ENCODE measurements around the gene RNF5.

The RNF5 gene

GRCh38 chr6:32175711-32176475 lies 2.3 kb upstream of the RNF5 start, which contains the start of gene AGPAT1:
TSS of gene AGPAT1 (minus strand) at chr6:32176084. CDS start at chr6:32171496, 4,588 bp downstream.
- peak; percentile 95 for DNase-seq (ENCODE audit: low spot score)

DNA sequence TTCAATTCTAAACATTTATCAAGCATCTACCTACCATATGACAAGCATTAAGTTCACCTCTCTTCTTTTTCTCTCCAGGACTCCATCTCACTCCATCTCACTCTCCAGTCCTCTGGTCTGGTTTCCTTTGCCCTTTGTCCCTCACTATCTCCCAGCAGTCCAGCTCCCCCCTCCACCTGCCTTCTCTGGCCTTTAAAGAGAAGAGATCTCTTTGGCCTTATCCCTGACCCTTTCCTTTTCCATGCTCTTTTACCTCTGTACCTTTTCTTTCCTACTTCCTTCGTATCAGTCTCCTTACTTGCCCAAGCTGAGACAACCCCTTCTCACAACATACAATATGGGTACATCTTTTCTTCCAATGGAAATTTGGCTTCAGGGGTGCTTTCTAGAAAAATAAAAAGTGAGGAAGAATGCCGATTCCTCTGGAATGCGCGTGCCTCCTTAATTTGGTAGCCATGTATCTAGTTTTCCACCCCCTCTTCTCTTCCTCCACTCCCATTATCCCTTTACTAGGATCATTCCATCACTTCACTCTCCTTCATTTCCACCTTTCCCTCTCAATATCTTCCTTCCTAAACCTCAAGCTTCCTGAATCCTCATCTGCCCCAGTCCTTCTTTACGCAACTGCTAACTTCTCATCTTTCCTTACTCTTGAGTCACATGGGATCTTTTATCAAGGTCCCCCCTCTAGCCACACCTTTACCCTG lies 1.6 kb upstream of the RNF5 start:
- DNase-seq (ENCODE audit: low spot score), result peak; percentile 63

DNA sequence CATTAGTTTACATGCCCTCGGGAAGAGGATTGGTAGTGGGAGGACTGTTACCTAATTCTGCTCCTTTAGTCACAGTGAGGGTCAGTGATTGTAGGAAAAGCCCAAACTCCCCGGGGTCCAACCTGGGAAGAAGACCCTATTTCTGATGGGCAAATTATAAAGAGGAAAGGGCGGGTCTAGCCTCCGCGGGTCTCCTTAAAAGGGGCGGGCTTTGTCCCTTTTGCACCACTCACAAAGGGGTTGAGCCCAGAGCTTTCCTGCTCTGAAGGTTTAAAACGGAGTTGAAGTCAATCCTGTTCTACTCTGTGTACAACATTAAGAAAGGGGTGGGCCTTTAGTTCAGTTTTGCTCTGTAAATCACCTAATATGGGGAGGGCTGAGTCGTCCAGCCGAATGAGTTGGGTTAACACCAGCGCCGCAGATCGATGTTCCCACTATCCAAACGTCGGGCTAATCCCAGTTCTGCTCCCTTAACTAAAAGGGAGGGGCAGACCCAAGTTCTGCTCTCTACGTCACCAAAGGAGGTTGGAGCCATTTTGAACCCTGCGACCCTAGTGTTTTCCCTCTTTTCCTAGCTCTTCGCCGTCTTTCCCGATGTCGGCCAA lies 920 bp upstream of the RNF5 start:
- no peak for DNase-seq (ENCODE audit: low spot score)

DNA sequence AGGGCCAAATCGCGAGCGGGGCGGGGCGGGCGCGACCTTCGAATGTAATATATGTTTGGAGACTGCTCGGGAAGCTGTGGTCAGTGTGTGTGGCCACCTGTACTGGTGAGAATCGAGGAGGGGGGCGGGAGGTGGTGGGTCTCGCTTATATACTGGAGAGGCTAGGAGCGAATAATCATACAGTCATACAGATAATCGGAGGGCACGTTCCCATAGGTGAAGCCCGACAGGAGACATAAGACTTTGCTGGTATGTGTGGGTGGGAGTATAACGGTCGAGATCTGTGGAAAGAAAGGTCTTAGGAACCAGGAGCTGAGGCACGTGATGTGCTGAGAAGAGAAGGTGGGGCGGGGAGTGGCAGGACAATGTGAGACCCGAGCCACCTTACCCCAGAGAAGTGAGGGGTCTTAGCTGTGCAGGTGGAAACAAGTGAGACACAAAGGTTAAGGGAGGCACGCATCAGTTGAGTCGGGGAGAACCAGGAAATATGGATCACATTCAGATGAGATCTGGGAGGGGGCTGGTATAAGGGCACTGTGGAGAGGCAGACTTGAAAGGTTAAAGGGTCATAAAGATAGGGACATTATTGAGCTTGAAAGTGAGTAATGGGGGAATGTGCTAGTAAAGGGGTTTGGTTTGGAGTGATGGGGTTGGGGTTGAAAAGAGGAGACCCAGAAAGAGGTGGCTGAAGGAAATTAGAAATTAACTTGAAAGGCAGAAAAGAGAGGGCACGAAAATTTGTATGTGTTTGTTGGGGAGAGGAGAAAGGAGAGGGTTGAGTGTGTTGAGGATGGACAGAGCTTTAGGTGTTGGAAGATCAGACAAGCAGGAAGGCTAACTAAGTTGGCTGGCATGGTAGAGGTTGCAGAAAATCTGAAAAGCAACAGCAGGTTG lies 589 bp downstream of the RNF5 start:
- peak; percentile 50 for DNase-seq (ENCODE audit: low spot score)

GRCh38 chr6:32179766-32180405 lies 1.7 kb downstream of the RNF5 start:
- DNase-seq (ENCODE audit: low spot score), result no peak

DNA sequence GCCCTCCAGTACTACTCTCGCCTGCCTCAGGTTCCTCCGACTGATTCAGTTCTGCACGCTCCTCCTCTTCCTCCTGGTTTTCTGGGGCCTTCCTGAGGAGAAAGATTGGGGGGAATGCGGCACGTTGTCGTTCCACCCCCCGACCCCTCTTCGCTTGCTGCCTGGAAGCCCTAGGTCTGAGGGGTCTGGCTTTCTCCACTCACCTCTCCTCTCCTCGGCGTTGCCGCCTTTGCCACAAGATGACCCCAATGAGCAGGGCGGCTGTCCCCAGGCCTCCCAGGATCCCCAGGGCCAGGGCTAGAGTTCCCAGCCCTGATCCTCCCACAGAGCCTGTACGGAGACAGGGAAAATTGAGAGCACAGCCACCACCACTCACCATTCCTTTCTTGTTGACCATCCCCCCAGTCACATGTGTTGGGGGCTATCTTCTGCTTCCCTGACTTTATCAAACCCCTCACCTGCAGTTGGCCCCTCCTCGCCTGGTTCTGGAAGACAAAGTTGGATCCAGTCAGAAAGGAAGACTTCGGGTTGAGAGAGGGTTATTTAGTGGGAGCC lies 3.0 kb downstream of the RNF5 start:
- no peak for DNase-seq (ENCODE audit: low spot score)

DNA sequence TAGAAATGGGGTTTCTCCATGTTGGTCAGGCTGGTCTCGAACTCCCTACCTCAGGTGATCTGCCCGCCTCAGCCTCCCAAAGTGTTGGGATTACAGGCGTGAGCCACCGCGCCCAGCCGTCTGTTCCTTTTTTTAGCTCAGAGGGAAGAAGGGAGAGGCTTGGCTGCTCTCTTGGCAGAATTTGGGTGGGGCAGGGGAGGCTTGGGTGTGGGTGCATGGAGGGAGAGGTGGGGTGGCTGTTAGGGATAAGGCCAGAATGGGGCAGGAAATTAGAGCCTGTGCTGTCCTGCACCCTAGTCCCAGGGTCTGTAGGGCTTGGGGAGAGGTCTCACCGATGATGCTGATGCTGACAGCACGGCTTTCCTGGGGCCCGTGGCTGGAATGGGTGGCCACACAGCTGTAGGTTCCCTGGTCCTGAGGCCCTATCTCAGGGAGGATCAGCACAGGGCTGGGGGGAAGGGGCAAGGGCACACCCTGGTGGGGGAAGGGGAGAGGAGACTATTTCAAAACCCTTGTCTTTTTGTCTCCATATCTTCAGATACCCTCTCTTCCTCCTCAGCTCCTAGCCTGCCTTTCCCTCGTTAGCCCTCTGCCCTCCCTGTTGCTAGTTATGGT lies 3.8 kb downstream of the RNF5 start:
- peak; percentile 75 for DNase-seq (ENCODE audit: low spot score)

DNA sequence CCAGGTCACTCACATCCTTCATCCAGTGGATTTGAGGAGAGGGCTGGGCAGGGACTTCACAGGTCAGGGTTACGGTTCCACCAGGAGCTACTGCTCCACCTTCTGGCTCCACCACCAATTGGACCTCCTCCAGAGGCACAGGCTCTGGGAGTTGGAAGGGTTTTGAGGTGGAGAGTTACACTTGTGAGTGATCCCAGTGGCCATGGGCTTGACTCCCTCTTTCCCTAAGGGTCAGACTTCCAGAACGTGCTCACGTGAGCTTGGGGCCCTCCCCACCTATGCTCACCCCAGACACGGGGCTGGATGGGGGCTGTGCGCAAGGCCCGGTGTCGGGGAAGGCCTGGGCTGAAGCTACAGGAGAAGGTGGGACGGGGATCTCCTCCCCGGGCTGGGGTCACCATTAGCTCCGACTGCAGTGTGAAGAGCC lies 4.4 kb downstream of the RNF5 start:
- peak; percentile 52 for DNase-seq (ENCODE audit: low spot score)

DNA sequence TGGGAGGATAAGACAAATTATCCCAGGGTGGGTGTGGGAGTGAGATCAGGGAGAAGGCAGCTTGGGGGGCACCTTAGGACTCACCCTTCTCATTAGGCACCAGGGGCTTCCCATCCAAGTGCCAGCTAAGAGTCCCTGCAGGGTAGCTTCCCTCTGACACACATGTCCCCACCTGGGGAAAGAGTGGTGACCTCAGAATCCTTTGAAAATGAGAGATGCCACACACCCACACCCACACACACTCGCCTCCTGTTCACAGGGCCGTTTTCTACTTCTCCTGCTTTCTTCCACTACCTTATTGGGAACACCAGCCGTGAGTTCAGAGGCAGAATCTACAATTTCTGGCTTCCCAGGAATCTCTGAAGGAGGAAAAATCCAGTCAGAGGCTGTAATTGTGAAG lies 4.8 kb downstream of the RNF5 start:
- no peak for DNase-seq (ENCODE audit: low spot score)

DNA sequence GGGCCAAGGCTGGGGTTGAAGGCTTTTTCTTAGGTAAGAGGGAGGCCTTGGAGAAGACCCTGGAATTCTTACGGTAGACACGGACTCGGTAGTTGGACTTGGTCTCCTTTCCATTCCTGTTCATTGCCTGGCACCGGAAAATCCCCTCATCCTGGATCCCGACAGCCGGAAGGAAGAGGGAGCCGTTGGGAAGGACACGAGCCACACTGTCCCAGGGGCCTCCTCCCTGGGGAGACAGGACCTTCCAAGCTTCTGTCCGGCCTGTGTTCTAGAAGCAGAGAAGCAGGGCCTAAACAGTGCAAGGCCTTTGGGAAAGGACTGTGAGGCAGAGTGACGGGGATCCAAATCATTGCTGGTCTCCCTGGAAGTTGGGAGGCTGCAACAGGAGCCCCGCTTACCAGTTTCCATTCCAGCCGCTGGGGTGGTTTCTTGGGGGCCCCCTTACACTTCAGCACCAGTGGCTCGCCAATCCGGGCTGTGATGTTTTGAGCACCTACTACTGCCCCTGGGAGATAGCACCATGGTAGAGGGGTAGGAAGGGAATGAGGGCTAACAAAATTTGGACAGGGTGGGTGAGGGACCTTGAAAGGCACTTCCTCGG lies 5.4 kb downstream of the RNF5 start:
- DNase-seq (ENCODE audit: low spot score), result no peak

GRCh38 chr6:32184084-32184640 lies 6.0 kb downstream of the RNF5 start, which contains the start of gene AGER:
TSS of gene AGER (minus strand) at chr6:32184253. CDS start at chr6:32184222, 31 bp downstream.
- peak; percentile 53 for DNase-seq (ENCODE audit: low spot score)

DNA sequence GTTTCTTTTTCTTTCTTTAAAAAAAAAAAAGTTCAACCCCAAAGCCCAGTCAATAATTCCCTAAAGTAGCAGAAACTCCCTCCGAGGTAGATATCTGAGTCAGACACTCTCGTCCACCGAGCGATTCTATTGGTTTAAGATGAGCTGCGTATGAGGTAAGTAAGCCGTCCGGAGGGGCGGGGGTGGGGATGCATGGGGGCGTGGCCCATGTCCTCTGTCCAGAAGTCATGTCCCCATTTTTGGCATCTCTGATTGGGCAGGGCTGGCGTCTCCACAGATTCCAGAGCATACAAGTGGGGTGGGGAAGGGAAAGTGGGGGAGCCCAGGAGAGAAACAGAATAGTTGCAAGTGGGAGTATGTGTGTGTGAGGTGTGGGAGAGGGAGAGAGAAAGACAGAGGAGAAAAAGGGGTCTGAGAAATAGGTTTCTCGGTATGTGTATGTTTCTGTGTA lies 7.5 kb downstream of the RNF5 start:
- peak; percentile 92 for DNase-seq (ENCODE audit: low spot score)

GRCh38 chr6:32186151-32186840 lies 8.1 kb downstream of the RNF5 start:
- DNase-seq (ENCODE audit: low spot score), result peak; percentile 41

GRCh38 chr6:32187009-32187709 lies 9.0 kb downstream of the RNF5 start:
- DNase-seq (ENCODE audit: low spot score), result no peak

GRCh38 chr6:32187725-32188380 lies 9.6 kb downstream of the RNF5 start:
- DNase-seq (ENCODE audit: low spot score), result peak; percentile 11

GRCh38 chr6:32188381-32189068 lies 10.3 kb downstream of the RNF5 start:
- DNase-seq (ENCODE audit: low spot score), result peak; percentile 13

DNA sequence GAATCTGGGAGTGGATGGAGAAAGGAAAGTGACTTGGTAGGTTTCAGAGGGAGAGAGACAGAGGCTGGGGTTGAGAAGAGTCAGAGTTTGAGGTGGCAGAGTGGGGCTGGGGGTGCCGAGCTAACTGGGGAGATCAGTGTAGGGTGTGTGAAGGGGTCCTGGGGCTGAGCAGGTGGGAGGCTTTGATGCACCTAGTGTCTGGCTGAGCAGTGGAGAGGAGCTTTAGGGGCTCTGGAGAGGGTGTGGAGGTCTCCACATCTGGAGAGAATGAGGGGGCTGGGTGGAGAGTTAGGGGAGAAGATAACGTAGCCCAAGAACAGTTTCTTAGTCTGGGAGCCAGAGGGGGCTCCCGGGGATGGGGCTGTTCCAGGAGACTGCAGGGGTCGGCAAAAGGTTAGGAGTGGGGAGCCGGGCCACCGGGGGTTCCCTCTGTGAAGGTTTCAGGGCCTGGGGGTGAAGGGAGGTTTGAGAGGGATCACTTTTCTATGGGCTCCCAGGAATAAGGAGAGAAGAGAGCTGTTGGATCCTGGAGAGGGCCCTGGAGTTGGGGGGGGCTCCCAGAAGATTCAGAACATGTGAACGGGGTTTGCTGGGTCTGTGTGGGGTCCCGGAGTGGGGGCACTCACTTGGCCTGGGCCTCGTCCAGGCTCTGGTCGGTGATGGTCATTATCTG lies 11.0 kb downstream of the RNF5 start:
- DNase-seq (ENCODE audit: low spot score), result peak; percentile 34

Data from hematopoietic multipotent progenitor cell treated with erythropoietin and hydrocortisone succinate and interleukin-3 and kit ligand, for 17 days (in vitro differentiated cells).